ENCODE data around the gene DYNLRB1.

DYNLRB1 gene

GRCh38 chr20:34553366-34553867, 37.2 kb downstream of the DYNLRB1 start:
- no peak for DNase-seq (ENCODE audit: low read depth in 2 of 2, low spot score in 1 of 2)

GRCh38 chr20:34557936-34558319, 41.7 kb downstream of the DYNLRB1 start:
- no peak for DNase-seq (ENCODE audit: low read depth in 2 of 2, low spot score in 1 of 2)

GRCh38 chr20:34558320-34559218, 42.3 kb downstream of the DYNLRB1 start, which contains the start of gene MAP1LC3A:
Gene MAP1LC3A, plus strand, starts transcription at chr20:34558718. Its CDS starts 151 bp downstream, at chr20:34558869.
- DNase-seq (ENCODE audit: low read depth in 2 of 2, low spot score in 1 of 2): peak; percentile 85 to 88

GRCh38 chr20:34559311-34560140, 43.3 kb downstream of the DYNLRB1 start:
- DNase-seq (ENCODE audit: low read depth in 2 of 2, low spot score in 1 of 2): no peak

- DNase-seq (ENCODE audit: low read depth in 2 of 2, low spot score in 1 of 2): no peak
These were observed 43.9 kb downstream of the DYNLRB1 start for GRCh38 chr20:34560141-34560523.

- no peak for DNase-seq (ENCODE audit: low read depth in 2 of 2, low spot score in 1 of 2)
These were observed 44.4 kb downstream of the DYNLRB1 start for GRCh38 chr20:34560614-34561013.

GRCh38 chr20:34561661-34562060, 45.4 kb downstream of the DYNLRB1 start:
- no peak for DNase-seq (ENCODE audit: low read depth in 2 of 2, low spot score in 1 of 2)

- DNase-seq (ENCODE audit: low read depth in 2 of 2, low spot score in 1 of 2): no peak
These were observed 46.4 kb downstream of the DYNLRB1 start for GRCh38 chr20:34562641-34563040.

- no peak for DNase-seq (ENCODE audit: low read depth in 2 of 2, low spot score in 1 of 2)
These were observed 48.6 kb downstream of the DYNLRB1 start for GRCh38 chr20:34564833-34565232.

GRCh38 chr20:34566978-34567891, 51.0 kb downstream of the DYNLRB1 start:
- no peak for DNase-seq (ENCODE audit: low read depth in 2 of 2, low spot score in 1 of 2)

GRCh38 chr20:34567892-34568865, 52.0 kb downstream of the DYNLRB1 start:
- DNase-seq (ENCODE audit: low read depth in 2 of 2, low spot score in 1 of 2): no peak

- no peak for DNase-seq (ENCODE audit: low read depth in 2 of 2, low spot score in 1 of 2)
These were observed 53.4 kb downstream of the DYNLRB1 start for GRCh38 chr20:34569598-34569997.

GRCh38 chr20:34570859-34571306, 54.7 kb downstream of the DYNLRB1 start:
- DNase-seq (ENCODE audit: low read depth in 2 of 2, low spot score in 1 of 2): no peak

GRCh38 chr20:34571753-34572152, 55.5 kb downstream of the DYNLRB1 start:
- DNase-seq (ENCODE audit: low read depth in 2 of 2, low spot score in 1 of 2): no peak

- DNase-seq (ENCODE audit: low read depth in 2 of 2, low spot score in 1 of 2): no peak
These were observed 57.5 kb downstream of the DYNLRB1 start for GRCh38 chr20:34573541-34574300.

GRCh38 chr20:34574426-34574825, 58.2 kb downstream of the DYNLRB1 start:
- no peak for DNase-seq (ENCODE audit: low read depth in 2 of 2, low spot score in 1 of 2)

- no peak for DNase-seq (ENCODE audit: low read depth in 2 of 2, low spot score in 1 of 2)
These were observed 58.6 kb downstream of the DYNLRB1 start for GRCh38 chr20:34574861-34575260.

- DNase-seq (ENCODE audit: low read depth in 2 of 2, low spot score in 1 of 2): no peak
These were observed 59.0 kb downstream of the DYNLRB1 start for GRCh38 chr20:34575271-34575670.

GRCh38 chr20:34575756-34576155, 59.5 kb downstream of the DYNLRB1 start:
- no peak for DNase-seq (ENCODE audit: low read depth in 2 of 2, low spot score in 1 of 2)

Measured in stimulated activated CD8-positive, alpha-beta memory T cell treated with anti-CD3 and anti-CD28 coated beads, Interleukin-4, amount 100 ng/mL, for 4 hours (primary cell).